ENCODE data around the gene ST3GAL3.

DNA sequence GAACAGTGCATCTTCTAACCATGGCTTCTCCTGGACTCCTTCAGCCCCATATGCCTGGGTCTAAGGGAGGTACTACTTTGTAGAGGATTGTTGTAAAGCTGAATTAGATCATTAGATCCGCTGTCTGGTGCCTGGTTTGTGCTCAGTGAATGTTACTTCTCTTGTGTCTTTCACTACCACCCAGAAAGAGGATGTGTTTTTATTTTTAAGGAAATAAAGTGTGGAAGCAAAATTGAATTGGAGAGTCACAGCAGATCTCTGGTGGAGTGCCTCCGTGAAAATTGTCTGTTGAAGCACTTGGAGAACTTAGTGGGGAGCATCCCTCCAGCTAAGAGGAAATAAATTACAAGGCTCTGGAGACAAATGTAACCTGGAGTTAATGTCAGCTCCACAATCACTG, 124.5 kb downstream of the ST3GAL3 start:
- TF ChIP-seq, protein P1, sequence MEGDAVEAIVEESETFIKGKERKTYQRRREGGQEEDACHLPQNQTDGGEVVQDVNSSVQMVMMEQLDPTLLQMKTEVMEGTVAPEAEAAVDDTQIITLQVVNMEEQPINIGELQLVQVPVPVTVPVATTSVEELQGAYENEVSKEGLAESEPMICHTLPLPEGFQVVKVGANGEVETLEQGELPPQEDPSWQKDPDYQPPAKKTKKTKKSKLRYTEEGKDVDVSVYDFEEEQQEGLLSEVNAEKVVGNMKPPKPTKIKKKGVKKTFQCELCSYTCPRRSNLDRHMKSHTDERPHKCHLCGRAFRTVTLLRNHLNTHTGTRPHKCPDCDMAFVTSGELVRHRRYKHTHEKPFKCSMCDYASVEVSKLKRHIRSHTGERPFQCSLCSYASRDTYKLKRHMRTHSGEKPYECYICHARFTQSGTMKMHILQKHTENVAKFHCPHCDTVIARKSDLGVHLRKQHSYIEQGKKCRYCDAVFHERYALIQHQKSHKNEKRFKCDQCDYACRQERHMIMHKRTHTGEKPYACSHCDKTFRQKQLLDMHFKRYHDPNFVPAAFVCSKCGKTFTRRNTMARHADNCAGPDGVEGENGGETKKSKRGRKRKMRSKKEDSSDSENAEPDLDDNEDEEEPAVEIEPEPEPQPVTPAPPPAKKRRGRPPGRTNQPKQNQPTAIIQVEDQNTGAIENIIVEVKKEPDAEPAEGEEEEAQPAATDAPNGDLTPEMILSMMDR (IDR thresholded peaks at IDR 0.05) = no peak
- no peak for TF ChIP-seq POLR2A (IDR thresholded peaks at IDR 0.05)
- TF ChIP-seq POLR2AphosphoS5 (IDR thresholded peaks at IDR 0.05) = no peak
